CD8-positive, alpha-beta memory T cell (primary cell): ENCODE results near the gene CNPY4. TPM values are rescaled to one million over a fixed set of nuclear protein-coding genes. Genes with fewer than 3 reads are reported as not detected.
A peak's percentile ranks its signal among the peaks of the same experiment; 100 is the strongest.
"Not testable (repeated sequence)": the region's sequence is repeated elsewhere in the genome, so short reads cannot be mapped to it uniquely, and the experiment has no call there.

Source experiments
- CTCF ChIA-PET: fragments of 350-600 bp; sonication (Branson Sonifier 250); formaldehyde crosslinking; loops from one replicate; lab custom pipeline; 2021; ENCODE audit warnings: antibody characterized with exemption; lab: Charles Lee
- POLR2A ChIA-PET: fragments of 350-600 bp; sonication (Branson Sonifier 250); formaldehyde crosslinking; loops from one replicate; lab custom pipeline; 2021; ENCODE audit warnings: antibody characterized with exemption; lab: Charles Lee
- DNase-seq, 5 donors: peaks; one replicate each; pipeline versions ENCODE4 v3.0.0 to v3.0.0-alpha.2; 2020 to 2022; ENCODE audit warnings: mixed read lengths in 1 of 5
- H3K27ac ChIP-seq: one replicate; pipeline ENCODE4 v1.7.0; 2013; ENCODE audit warnings: low read depth, mild to moderate bottlenecking, low read length, moderate library complexity
- H3K27me3 ChIP-seq: 2 replicates; pipeline ENCODE4 v1.7.0; 2013; ENCODE audit warnings: low read length, mild to moderate bottlenecking; ENCODE audit not compliant: insufficient read depth, poor library complexity, severe bottlenecking
- H3K36me3 ChIP-seq: 2 replicates; pipeline ENCODE4 v1.7.0; 2013; ENCODE audit warnings: mild to moderate bottlenecking, low read length, moderate library complexity; ENCODE audit not compliant: insufficient read depth
- H3K4me1 ChIP-seq: 2 replicates; pipeline ENCODE4 v1.7.0; 2013; ENCODE audit warnings: mild to moderate bottlenecking, low read length, moderate library complexity; ENCODE audit not compliant: insufficient read depth
- H3K4me3 ChIP-seq: 2 replicates; pipeline ENCODE4 v1.7.0; 2013; ENCODE audit warnings: mild to moderate bottlenecking, low read length
- H3K9me3 ChIP-seq: 2 replicates; pipeline ENCODE4 v1.7.0; 2013; ENCODE audit warnings: mild to moderate bottlenecking, low read length
- H3K27ac Mint-ChIP-seq, 8 donors: one replicate each; pipeline ENCODE4 v1.8.0; 2020 to 2021; ENCODE audit warnings: mixed read lengths in 8 of 8, mild to moderate bottlenecking in 6 of 8, inconsistent platforms in 3 of 8, moderate library complexity in 3 of 8
- H3K27me3 Mint-ChIP-seq, 2 donors: one replicate each; pipeline ENCODE4 v1.8.0; 2020 to 2021; ENCODE audit warnings: mixed read lengths in 2 of 2, mild to moderate bottlenecking in 1 of 2, moderate library complexity in 1 of 2
- H3K36me3 Mint-ChIP-seq, 3 donors: one replicate each; pipeline ENCODE4 v1.8.0; 2020 to 2021; ENCODE audit warnings: mixed read lengths in 3 of 3, inconsistent platforms in 1 of 3, mild to moderate bottlenecking in 1 of 3
- H3K4me1 Mint-ChIP-seq, 3 donors: one replicate each; pipeline ENCODE4 v1.8.0; 2020 to 2021; ENCODE audit warnings: mixed read lengths in 3 of 3, inconsistent platforms in 1 of 3, mild to moderate bottlenecking in 1 of 3
- H3K4me3 Mint-ChIP-seq, 7 donors: one replicate each; pipeline ENCODE4 v1.8.0; 2020 to 2021; ENCODE audit warnings: mixed read lengths in 7 of 7, mild to moderate bottlenecking in 6 of 7, moderate library complexity in 4 of 7, inconsistent platforms in 2 of 7
- H3K9me3 Mint-ChIP-seq, 5 donors: one replicate each; pipeline ENCODE4 v1.8.0; 2020 to 2022; ENCODE audit warnings: mixed read lengths in 5 of 5, mild to moderate bottlenecking in 3 of 5, moderate library complexity in 2 of 5, inconsistent platforms in 1 of 5
- polyA plus RNA-seq: library from polyadenylated mRNA; unstranded; fragments of 300-500 nt; fragmentation: Illumina TruSeq; gene quantifications from one replicate; pipeline ENCODE4 v1.2.3, GENCODE V29; 2021
- total RNA-seq, 2 experiments: library from RNA; stranded (reverse); gene quantifications; one replicate each; pipeline ENCODE4 v1.2.3, GENCODE V29; 2021

The CNPY4 gene
- total and polyA plus RNA-seq, 3 experiments from 2014 or later: 18.9 to 24.1 (median 19.0) TPM

DNA sequence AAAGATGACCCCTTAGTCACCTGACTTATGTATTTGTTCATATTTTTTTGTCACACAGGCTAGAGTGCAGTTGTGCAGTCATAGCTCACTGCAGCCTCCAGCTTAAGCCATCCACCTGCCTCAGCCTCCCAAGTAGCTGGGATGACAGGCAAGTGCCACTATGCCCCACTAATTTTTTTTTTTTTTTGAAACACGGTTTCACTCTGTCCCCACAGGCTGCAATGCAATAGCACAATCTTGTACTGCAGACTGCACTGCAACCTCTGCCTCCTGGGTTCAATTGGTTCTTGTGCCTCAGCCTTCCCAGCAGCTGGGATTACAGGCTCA, 9.2 kb downstream of the CNPY4 start:
- Mint-ChIP-seq H3K36me3 (peaks cover 0 to 24% (median 3%) of the 10 kb centered on the region in 3 donors), H3K9me3 (no peaks in the 10 kb centered on the region), H3K27ac (peak overlapping the region in 4 of 8 donors; percentile 75 to 85 (median 82)), H3K4me1 (peaks cover 33 to 57% (median 39%) of the 10 kb centered on the region in 3 donors), H3K27me3 (peaks cover 0 to 2% of the 10 kb centered on the region in 2 donors), H3K4me3 (peak overlapping the region; percentile 73 to 99 (median 84))
- peaks cover 31% of the 10 kb centered on the region for H3K4me1 ChIP-seq
- no peak overlapping the region for H3K27ac ChIP-seq
- ChIA-PET CTCF (interaction anchor here (0.7 to 7.9 kb wide), 13 partner anchors 10 to 300 kb away, joined by 3 to 88 read pairs (median 6); partner anchors contain the start of genes AP4M1, GPC2, MCM7 and PVRIG), POLR2A (interaction anchor here (0.5 to 4.7 kb wide), 3 partner anchors 9 to 102 kb away, joined by 3 to 50 read pairs (median 3); partner anchors contain the start of genes AP4M1 and MCM7)
- H3K36me3 ChIP-seq: no peaks in the 10 kb centered on the region
- no peaks in the 10 kb centered on the region for H3K27me3 ChIP-seq
- no peak for DNase-seq
- no peak overlapping the region for H3K4me3 ChIP-seq
- H3K9me3 ChIP-seq: no peaks in the 10 kb centered on the region

DNA sequence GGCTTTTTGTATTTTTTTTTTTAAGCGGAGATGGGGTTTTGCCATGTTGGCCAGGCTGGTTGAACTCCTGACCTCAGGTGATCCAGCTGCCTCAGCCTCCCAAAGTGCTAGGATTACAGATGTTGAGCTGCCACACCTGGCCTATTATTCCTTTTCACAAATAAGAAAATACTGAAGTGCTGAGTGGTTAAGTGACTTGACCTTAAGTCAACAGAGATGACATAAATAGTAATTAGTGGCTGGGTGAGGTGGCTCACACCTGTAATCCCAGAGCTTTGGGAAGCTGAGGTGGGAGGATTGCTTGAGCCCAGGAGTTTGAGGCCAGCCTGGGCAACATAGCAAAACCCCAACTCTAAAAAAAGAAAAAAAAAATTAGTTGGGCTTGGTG, 10.8 kb downstream of the CNPY4 start:
- not testable (repeated sequence) for H3K27ac Mint-ChIP-seq, H3K9me3 ChIP-seq, H3K27ac ChIP-seq, DNase-seq, H3K27me3 ChIP-seq, H3K36me3 ChIP-seq, H3K4me3 Mint-ChIP-seq, H3K27me3 Mint-ChIP-seq, H3K9me3 Mint-ChIP-seq, H3K4me3 ChIP-seq
- ChIA-PET POLR2A (interaction anchor here (0.5 to 1.3 kb wide), 4 partner anchors 15 to 404 kb away, joined by 3 to 4 read pairs (median 3); partner anchors contain the start of genes GPC2 and STAG3), CTCF (interaction anchor here (0.6 to 7.9 kb wide), 25 partner anchors 8 to 295 kb away, joined by 3 to 88 read pairs (median 4); partner anchors contain the start of genes AP4M1, CNPY4, GPC2 and LAMTOR4)
- peaks cover 24% of the 10 kb centered on the region for H3K4me1 ChIP-seq
- H3K4me1 Mint-ChIP-seq: peaks cover 25 to 46% (median 28%) of the 10 kb centered on the region in 3 donors
- H3K36me3 Mint-ChIP-seq: peaks cover 0 to 10% (median 0%) of the 10 kb centered on the region in 3 donors

DNA sequence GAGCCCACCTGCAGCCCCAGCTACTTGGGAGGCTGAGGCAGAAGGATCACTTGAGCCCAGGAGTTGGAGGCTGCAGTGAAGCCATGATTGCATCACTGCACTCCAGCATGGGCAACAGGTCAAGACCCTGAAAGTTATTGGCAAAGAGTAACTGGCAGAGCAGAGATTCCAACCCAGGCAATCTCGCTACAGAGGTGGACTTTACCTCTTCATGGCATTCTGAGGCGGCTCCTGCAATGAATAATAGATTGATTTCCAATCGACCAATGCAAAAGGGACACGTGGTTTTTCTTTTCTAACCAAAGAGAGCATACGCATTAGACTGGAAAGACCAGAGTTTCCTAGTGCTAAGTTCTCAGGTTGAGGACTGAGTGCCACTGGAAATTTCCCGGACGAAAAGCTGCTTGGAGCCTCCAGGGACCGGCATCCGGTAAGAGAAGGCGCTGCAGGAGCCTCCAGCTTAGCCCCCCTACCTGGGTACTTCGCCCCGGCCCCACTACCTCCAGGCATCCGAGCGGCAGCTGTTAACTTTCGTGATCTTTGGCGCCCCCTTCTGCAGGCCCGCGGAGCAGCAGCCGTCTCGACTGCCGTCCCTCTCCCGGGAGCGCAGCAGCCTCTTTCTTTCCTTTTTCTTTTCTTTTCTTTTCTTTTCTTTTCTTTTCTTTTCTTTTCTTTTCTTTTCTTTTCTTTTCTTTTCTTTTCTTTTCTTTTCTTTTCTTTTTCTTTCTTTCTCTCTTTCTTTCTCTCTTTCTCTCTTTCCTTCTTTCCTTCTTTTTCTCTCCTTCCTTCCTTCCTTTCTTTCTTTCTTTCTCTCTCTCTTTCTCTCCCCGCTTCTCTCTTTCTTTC, 11.4 kb downstream of the CNPY4 start:
- Histone ChIP-seq H3K27ac (no peak overlapping the region), H3K4me3 (peak overlapping the region; percentile 23), H3K27me3 (no peaks in the 10 kb centered on the region), H3K9me3 (no peaks in the 10 kb centered on the region), H3K4me1 (peaks cover 20% of the 10 kb centered on the region), H3K36me3 (no peaks in the 10 kb centered on the region)
- Mint-ChIP-seq H3K4me3 (peak overlapping the region in 2 of 7 donors; percentile 56 to 69), H3K4me1 (peaks cover 21 to 39% (median 23%) of the 10 kb centered on the region in 3 donors), H3K9me3 (no peaks in the 10 kb centered on the region), H3K27ac (peak overlapping the region in 2 of 8 donors; percentile 60 to 75), H3K36me3 (peaks cover 0 to 10% (median 0%) of the 10 kb centered on the region in 3 donors), H3K27me3 (peaks cover 0 to 2% of the 10 kb centered on the region in 2 donors)
- peak; percentile 72 to 85 (median 81) for DNase-seq
- ChIA-PET POLR2A (interaction anchor here (0.5 to 1.3 kb wide), 6 partner anchors 11 to 403 kb away, joined by 3 to 8 read pairs (median 4); partner anchors contain the start of genes GPC2 and STAG3), CTCF (interaction anchor here (0.5 to 7.9 kb wide), 33 partner anchors 7 to 1147 kb away, joined by 3 to 88 read pairs (median 4); partner anchors contain the start of genes AP4M1, CNPY4, GPC2 and LAMTOR4)

DNA sequence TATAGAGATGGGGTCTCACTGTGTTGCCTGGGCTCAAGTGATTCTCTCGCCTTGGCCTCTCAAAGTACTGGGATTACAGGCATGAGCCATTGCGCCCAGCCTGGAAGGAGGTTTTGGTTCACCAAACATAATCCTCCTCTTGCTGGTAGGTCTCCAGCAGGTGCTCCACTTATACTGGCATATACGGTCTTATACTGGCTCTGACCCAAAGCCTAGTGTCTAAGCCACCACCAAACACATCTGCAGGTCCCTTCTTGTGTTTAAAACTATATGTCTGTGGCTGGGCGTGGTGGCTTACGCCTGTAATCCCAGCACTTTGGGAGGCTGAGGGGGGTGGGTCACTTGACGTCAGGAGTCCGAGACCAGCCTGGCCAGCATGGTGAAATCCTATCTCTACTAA, 12.7 kb downstream of the CNPY4 start:
- Histone ChIP-seq H3K36me3 (no peaks in the 10 kb centered on the region), H3K4me1 (peaks cover 20% of the 10 kb centered on the region), H3K4me3 (no peak overlapping the region), H3K27ac (no peak overlapping the region), H3K27me3 (no peaks in the 10 kb centered on the region), H3K9me3 (no peaks in the 10 kb centered on the region)
- Mint-ChIP-seq H3K27ac (peak overlapping the region in 2 of 8 donors; percentile 23 to 50), H3K4me1 (peaks cover 13 to 27% (median 17%) of the 10 kb centered on the region in 3 donors), H3K4me3 (peak overlapping the region in 1 of 7 donors; percentile 29), H3K27me3 (no peaks in the 10 kb centered on the region), H3K9me3 (no peaks in the 10 kb centered on the region), H3K36me3 (peaks cover 0 to under 1% (median 0%) of the 10 kb centered on the region in 3 donors)
- POLR2A ChIA-PET: interaction anchor here (0.5 kb wide), 1 partner anchor 477 kb away, joined by 7 read pairs; no protein-coding TSS in a partner anchor
- CTCF ChIA-PET: interaction anchor here (0.9 to 7.9 kb wide), 24 partner anchors 8 to 280 kb away, joined by 3 to 88 read pairs (median 5); partner anchors contain the start of genes COPS6, GAL3ST4, GPC2 and LAMTOR4
- DNase-seq: no peak

DNA sequence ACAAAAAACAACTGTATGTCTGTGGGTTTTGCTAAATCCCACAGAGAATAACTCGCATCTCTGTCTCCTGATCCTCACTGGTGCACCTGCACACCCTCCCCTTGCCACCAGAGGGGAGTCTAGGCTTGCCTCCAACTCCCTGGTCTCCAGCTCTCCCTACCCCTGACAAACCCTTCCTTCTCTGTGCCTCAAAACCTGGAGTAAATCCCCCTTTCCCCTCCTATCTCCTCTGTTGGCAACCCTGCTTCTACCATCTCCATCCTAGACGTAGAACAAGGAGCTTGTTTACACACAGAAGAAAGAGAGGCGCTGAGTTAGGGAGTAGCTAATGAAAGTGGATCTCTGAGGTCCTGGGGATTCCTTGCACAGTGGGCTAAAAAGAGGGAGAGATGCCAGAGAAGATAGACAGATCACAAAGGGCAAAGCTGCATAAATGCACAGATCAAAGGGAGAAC, 13.3 kb downstream of the CNPY4 start:
- Mint-ChIP-seq H3K27ac (peak overlapping the region in 3 of 8 donors; percentile 25 to 51 (median 50)), H3K9me3 (no peaks in the 10 kb centered on the region), H3K4me1 (peaks cover 13 to 25% (median 17%) of the 10 kb centered on the region in 3 donors), H3K36me3 (no peaks in the 10 kb centered on the region), H3K27me3 (no peaks in the 10 kb centered on the region), H3K4me3 (peak overlapping the region in 2 of 7 donors; percentile 10 to 29)
- no peaks in the 10 kb centered on the region for H3K27me3 ChIP-seq
- peak; percentile 34 to 73 (median 46) for DNase-seq
- H3K4me1 ChIP-seq: peaks cover 19% of the 10 kb centered on the region
- CTCF ChIA-PET: interaction anchor here (0.6 to 7.9 kb wide), 35 partner anchors 9 to 314 kb away, joined by 3 to 88 read pairs (median 5); partner anchors contain the start of genes AP4M1, COPS6, GAL3ST4 and GPC2
- H3K9me3 ChIP-seq: no peaks in the 10 kb centered on the region
- no peak overlapping the region for H3K4me3 ChIP-seq
- H3K36me3 ChIP-seq: no peaks in the 10 kb centered on the region
- POLR2A ChIA-PET: interaction anchor here (0.5 kb wide), 2 partner anchors 476 to 670 kb away, joined by 3 to 7 read pairs; no protein-coding TSS in a partner anchor
- H3K27ac ChIP-seq: no peak overlapping the region

DNA sequence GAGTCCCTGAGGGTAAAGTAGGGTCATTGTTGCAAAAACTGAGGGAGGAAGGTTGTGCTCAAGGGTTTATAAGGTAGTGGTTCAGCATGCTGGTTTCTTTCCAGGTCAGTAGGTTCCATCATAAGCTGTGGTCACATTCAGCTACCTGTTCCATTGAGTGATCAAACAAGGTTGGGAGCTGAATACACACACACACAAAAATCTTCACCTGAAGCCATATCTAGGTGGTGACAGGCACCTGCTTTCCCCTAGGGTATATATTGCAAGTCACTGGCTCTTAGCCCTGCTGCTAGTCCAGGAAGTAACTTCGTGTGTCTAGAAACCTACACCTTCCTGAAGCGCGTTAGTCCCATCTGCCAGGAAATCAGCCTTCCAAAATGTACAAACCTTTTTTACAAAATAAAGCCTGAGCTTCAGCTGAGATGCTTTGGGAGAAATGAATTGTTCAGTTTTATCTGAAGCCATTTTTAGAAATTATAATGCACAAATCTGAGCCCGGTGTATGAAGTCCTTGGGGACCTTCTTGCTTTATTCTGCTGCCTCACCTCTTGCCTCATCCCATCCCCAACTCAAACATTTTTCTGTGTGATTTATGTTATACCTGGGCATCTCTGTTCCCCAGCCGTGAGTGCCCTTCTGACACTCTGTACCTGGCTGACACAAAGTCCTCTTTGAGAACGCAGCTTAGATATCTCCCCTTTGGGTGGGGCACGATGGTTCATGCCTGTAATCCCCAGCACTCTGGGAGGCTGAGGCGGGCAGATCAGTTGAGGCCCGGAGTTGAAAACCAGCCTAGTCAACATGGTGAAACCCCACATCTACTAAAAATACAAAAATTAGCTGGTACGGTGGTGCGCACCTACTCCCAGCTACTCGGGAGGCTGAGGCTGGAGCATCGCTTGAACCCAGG, 18.7 kb downstream of the CNPY4 start:
- Mint-ChIP-seq H3K9me3 (no peaks in the 10 kb centered on the region), H3K27me3 (peaks cover 0 to 11% of the 10 kb centered on the region in 2 donors), H3K36me3 (peaks cover 0 to 2% (median 0%) of the 10 kb centered on the region in 3 donors), H3K27ac (peak overlapping the region in 1 of 8 donors; percentile 47), H3K4me3 (no peak overlapping the region), H3K4me1 (peaks cover 0 to 4% (median 0%) of the 10 kb centered on the region in 3 donors)
- DNase-seq: no peak
- no peaks in the 10 kb centered on the region for H3K4me1 ChIP-seq
- H3K27me3 ChIP-seq: no peaks in the 10 kb centered on the region
- no peak overlapping the region for H3K4me3 ChIP-seq
- no peaks in the 10 kb centered on the region for H3K9me3 ChIP-seq
- CTCF ChIA-PET: interaction anchor here (0.8 to 1.4 kb wide), 3 partner anchors 9 to 79 kb away, joined by 3 to 8 read pairs (median 3); no protein-coding TSS in a partner anchor
- H3K36me3 ChIP-seq: no peaks in the 10 kb centered on the region
- no peak overlapping the region for H3K27ac ChIP-seq
- POLR2A ChIA-PET: no interaction called here

DNA sequence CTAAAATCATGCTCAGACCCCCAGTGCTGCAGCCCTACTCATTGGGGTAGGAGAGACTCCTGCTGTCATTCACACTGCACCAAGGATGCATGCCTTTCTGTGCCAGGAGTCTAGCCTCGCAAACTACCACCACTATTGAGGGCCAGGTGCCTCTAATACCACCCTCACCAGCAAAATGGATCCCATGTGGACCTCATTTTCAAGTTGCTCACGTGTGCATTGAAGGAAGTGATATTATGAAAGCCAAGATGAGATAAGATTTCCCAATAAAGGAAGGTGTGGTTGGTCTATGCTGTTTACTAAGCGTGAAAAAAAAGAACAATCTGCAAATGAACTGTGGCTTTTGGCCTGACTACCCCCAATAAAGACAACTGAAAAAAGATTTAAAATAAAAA, 22.1 kb downstream of the CNPY4 start:
- Mint-ChIP-seq H3K36me3 (peaks cover 0 to 2% (median 0%) of the 10 kb centered on the region in 3 donors), H3K9me3 (no peaks in the 10 kb centered on the region), H3K27me3 (peaks cover 0 to 11% of the 10 kb centered on the region in 2 donors), H3K4me1 (peaks cover 0 to 4% (median 4%) of the 10 kb centered on the region in 3 donors), H3K4me3 (no peak overlapping the region), H3K27ac (peak overlapping the region in 1 of 8 donors; percentile 63)
- Histone ChIP-seq H3K36me3 (no peaks in the 10 kb centered on the region), H3K27me3 (no peaks in the 10 kb centered on the region), H3K4me1 (no peaks in the 10 kb centered on the region), H3K4me3 (no peak overlapping the region), H3K9me3 (no peaks in the 10 kb centered on the region), H3K27ac (no peak overlapping the region)
- no peak for DNase-seq
- POLR2A ChIA-PET: no interaction called here
- CTCF ChIA-PET: interaction anchor here (1.6 kb wide), 1 partner anchor 15 kb away, joined by 6 read pairs; no protein-coding TSS in a partner anchor
